Measurements from ENCODE around the gene CD1E.
"Not testable (repeated sequence)": the region's sequence is repeated elsewhere in the genome, so short reads cannot be mapped to it uniquely, and the experiment has no call there.

Gene CD1E

DNA sequence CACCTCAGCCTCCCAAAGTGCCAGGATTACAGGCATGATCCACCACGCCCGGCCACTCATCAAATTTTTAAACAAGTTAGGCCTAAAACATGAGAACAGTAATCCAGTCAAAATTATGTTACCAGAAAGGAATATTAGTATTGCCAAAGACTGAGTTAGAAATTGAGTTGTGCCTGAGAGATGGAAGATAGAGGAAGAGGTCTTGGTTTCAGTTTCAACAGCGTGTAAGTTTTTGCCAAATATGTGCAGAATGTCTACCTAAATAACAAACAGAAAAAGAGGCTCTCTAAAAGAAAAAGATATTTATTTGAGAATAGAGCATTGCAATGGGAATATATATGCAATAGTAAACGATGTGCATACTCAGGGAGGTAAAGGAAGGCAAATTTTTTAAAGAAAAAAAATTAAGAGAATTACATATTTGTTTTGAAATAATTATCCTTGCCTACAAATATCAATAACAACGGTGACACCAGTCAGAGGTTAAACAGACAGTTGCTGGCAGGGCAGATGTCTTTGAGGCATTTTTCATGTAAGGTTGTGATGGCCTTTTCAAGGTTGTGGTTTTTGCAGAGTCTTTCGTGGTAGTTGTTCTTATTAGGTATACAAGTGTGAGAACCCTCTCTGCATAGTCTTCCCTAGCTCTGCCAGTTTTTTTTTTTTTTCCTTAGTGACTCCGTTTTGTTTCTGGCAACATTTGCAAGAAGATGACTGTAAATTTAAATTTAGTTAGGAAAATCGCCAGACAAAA, 20.1 kb upstream of the CD1E start:
- H3K4me3 ChIP-seq (ENCODE audit: low read depth, low read length) = no peak overlapping the region
- H3K9me3 ChIP-seq = no peaks in the 10 kb centered on the region
- H3K36me3 ChIP-seq = no peaks in the 10 kb centered on the region
- H3K4me1 ChIP-seq = no peaks in the 10 kb centered on the region
- H3K27me3 ChIP-seq = no peaks in the 10 kb centered on the region
- DNase-seq = no peak
- TF ChIP-seq, protein P1, sequence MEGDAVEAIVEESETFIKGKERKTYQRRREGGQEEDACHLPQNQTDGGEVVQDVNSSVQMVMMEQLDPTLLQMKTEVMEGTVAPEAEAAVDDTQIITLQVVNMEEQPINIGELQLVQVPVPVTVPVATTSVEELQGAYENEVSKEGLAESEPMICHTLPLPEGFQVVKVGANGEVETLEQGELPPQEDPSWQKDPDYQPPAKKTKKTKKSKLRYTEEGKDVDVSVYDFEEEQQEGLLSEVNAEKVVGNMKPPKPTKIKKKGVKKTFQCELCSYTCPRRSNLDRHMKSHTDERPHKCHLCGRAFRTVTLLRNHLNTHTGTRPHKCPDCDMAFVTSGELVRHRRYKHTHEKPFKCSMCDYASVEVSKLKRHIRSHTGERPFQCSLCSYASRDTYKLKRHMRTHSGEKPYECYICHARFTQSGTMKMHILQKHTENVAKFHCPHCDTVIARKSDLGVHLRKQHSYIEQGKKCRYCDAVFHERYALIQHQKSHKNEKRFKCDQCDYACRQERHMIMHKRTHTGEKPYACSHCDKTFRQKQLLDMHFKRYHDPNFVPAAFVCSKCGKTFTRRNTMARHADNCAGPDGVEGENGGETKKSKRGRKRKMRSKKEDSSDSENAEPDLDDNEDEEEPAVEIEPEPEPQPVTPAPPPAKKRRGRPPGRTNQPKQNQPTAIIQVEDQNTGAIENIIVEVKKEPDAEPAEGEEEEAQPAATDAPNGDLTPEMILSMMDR (IDR thresholded peaks at IDR 0.05; ENCODE audit: low read depth, low read length) = no peak

DNA sequence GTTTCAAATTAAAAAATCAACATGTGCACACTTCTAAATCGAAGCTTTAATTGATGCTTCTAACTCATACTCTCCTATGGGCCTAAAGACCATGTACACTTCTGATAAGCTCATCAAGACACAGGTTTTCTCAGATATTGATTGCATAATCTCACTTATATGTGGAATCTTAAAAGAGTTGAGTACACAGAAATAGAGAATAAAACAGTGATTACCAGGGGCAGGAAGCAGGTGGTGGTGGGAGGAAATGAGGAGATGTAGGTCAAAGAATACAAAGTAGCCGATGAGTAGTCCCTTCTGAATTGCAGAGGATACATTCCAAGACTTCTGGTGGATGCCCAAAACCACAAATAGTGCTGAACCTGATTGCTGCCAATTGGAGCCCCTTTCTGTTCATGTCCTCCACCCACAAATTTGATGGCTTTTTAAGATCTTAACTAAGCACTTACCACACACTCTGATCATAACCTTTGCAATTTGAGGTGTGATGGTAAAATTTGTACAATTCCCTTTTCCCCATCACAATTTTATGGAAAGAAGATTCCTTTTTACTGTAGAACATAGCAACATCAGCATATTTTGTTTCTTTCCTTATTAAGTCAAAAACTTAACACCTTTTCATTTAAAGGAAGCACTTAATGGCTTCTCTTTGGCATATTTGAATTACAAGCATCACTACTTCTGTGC, 19.0 kb upstream of the CD1E start:
- Histone ChIP-seq H3K4me3 (ENCODE audit: low read depth, low read length) (no peak overlapping the region), H3K4me1 (no peaks in the 10 kb centered on the region), H3K9me3 (no peaks in the 10 kb centered on the region), H3K36me3 (no peaks in the 10 kb centered on the region), H3K27me3 (no peaks in the 10 kb centered on the region)
- DNase-seq = no peak
- TF ChIP-seq, protein P1 (IDR thresholded peaks at IDR 0.05; ENCODE audit: low read depth, low read length) = no peak

DNA sequence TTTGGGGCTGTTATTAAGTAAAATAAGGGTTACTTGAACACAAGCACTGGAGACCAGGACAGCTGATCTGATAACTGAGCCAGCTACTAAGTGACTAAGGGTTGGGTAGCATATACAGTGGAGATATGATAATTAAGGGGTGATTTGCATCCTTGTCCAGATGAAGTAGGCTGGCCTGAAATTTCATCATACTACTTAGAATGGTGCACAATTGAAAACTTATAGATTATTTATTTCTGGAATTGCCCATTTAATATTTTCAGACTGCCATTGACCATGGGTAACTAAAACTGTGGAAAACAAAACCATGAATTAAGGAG, 18.5 kb upstream of the CD1E start:
- no peak for DNase-seq
- TF ChIP-seq, protein P1 (IDR thresholded peaks at IDR 0.05; ENCODE audit: low read depth, low read length) = no peak
- no peak overlapping the region for H3K4me3 ChIP-seq (ENCODE audit: low read depth, low read length)

DNA sequence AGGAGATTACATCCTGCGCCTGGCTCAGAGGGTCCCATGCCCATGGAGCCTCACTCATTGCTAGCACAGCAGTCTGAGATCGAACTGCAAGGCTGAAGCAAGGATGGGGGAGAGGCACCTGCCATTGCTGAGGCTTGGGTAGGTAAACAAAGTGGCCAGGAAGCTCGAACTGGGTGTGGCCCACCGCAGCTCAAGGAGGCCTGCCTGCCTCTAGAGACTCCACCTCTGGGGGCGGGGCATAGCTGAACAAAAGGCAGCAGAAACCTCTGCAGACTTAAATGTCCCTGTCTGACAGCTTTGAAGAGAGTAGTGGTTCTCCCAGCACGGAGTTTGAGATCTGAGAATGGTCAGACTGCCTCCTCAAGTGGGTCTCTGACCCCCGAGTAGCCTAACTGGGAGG, 17.3 kb upstream of the CD1E start:
- H3K4me3 ChIP-seq (ENCODE audit: low read depth, low read length); H3K36me3 ChIP-seq; H3K4me1 ChIP-seq; H3K27me3 ChIP-seq; DNase-seq; H3K9me3 ChIP-seq: not testable (repeated sequence)

More for the DNA sequence above, 18.5 kb upstream of the CD1E start:
- Histone ChIP-seq H3K9me3 (no peaks in the 10 kb centered on the region), H3K36me3 (no peaks in the 10 kb centered on the region), H3K4me1 (no peaks in the 10 kb centered on the region), H3K27me3 (no peaks in the 10 kb centered on the region)

DNA sequence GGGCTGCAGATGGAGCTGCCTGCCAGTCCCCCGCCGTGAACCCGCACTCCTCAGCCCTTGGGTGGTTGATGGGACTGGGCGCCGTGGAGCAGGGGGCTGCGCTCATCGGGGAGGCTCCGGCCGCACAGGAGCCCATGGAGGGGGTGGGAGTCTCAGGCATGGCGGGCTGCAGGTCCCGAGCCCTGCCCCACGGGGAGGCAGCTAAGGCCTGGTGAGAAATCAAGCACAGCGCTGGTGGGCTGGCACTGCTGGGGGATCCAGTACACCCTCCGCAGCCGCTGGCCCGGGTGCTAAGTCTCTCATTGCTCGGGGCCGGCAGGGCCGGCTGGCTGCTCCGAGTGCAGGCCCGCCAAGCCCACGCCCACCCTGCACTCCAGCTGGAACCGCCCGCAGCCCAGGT, 4.7 kb upstream of the CD1E start:
- H3K9me3 ChIP-seq; H3K36me3 ChIP-seq; H3K4me1 ChIP-seq; DNase-seq; H3K27me3 ChIP-seq; H3K4me3 ChIP-seq (ENCODE audit: low read depth, low read length): not testable (repeated sequence)

DNA sequence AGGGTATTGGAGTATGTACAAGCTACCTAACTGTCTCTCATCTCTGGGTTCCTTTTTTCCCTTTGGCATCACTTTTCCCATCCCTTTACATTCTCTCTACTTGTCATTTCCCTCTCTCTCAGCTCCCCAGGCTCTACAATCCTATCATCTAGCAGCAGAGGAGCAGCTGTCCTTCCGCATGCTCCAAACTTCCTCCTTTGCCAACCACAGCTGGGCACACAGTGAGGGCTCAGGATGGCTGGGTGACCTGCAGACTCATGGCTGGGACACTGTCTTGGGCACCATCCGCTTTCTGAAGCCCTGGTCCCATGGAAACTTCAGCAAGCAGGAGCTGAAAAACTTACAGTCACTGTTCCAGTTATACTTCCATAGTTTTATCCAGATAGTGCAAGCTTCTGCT, 561 bp downstream of the CD1E start:
- Histone ChIP-seq H3K4me3 (ENCODE audit: low read depth, low read length) (no peak overlapping the region), H3K4me1 (no peaks in the 10 kb centered on the region), H3K36me3 (no peaks in the 10 kb centered on the region), H3K27me3 (no peaks in the 10 kb centered on the region), H3K9me3 (no peaks in the 10 kb centered on the region)
- TF ChIP-seq, protein P1 (IDR thresholded peaks at IDR 0.05; ENCODE audit: low read depth, low read length) = no peak
- DNase-seq = no peak

DNA sequence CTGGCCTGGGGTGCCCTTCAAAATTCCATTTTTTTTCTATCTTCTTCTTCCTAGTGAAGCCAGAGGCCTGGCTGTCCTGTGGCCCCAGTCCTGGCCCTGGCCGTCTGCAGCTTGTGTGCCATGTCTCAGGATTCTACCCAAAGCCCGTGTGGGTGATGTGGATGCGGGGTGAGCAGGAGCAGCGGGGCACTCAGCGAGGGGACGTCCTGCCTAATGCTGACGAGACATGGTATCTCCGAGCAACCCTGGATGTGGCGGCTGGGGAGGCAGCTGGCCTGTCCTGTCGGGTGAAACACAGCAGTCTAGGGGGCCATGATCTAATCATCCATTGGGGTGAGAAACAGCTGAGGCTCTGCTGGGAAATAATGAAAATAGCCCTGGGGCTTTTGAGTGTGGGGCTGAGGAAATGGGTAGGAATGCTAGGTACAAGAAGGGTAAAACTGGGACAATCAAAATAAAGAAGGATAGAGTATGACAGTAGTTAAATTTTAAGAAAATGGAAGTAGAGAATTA, 2.1 kb downstream of the CD1E start:
- no peak overlapping the region for H3K4me3 ChIP-seq (ENCODE audit: low read depth, low read length)
- TF ChIP-seq, protein P1 (IDR thresholded peaks at IDR 0.05; ENCODE audit: low read depth, low read length) = no peak
- H3K4me1 ChIP-seq = no peaks in the 10 kb centered on the region

More for the DNA sequence above, 2.1 kb downstream of the CD1E start:
- Histone ChIP-seq H3K9me3 (no peaks in the 10 kb centered on the region), H3K36me3 (no peaks in the 10 kb centered on the region), H3K27me3 (no peaks in the 10 kb centered on the region)
- DNase-seq = no peak

Measured in BE2C (cell line).